ENCODE measurements around the gene AKAP1.

AKAP1 gene

DNA sequence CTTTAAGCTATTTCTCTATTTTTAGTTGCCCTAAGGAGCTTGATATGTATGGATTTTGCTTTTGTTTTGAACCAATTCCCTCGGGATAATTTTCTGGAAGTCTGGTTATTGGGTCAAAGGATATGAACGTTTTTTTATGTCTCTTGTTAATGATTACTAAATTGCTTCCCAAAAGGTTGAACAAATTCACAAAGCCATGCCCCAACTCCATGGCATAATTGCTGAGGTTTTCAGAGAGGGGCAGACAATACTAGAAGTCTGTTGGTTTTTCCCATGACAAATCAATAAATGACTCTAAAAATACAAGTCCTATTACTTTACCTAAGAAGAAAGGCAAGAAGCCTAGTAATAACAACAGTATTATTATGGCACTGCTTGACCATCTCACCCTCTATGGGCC lies 11.4 kb upstream of the AKAP1 start:
- no peak overlapping the region for H3K4me3 ChIP-seq (ENCODE audit: control insufficient read depth, low read depth, low read length)
- TF ChIP-seq, protein P1, sequence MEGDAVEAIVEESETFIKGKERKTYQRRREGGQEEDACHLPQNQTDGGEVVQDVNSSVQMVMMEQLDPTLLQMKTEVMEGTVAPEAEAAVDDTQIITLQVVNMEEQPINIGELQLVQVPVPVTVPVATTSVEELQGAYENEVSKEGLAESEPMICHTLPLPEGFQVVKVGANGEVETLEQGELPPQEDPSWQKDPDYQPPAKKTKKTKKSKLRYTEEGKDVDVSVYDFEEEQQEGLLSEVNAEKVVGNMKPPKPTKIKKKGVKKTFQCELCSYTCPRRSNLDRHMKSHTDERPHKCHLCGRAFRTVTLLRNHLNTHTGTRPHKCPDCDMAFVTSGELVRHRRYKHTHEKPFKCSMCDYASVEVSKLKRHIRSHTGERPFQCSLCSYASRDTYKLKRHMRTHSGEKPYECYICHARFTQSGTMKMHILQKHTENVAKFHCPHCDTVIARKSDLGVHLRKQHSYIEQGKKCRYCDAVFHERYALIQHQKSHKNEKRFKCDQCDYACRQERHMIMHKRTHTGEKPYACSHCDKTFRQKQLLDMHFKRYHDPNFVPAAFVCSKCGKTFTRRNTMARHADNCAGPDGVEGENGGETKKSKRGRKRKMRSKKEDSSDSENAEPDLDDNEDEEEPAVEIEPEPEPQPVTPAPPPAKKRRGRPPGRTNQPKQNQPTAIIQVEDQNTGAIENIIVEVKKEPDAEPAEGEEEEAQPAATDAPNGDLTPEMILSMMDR (conservative IDR thresholded peaks at IDR 0.05; ENCODE audit: control insufficient read depth, insufficient read depth, low read depth, low read length), result no peak
- DNase-seq (ENCODE audit: low read depth), result no peak

DNA sequence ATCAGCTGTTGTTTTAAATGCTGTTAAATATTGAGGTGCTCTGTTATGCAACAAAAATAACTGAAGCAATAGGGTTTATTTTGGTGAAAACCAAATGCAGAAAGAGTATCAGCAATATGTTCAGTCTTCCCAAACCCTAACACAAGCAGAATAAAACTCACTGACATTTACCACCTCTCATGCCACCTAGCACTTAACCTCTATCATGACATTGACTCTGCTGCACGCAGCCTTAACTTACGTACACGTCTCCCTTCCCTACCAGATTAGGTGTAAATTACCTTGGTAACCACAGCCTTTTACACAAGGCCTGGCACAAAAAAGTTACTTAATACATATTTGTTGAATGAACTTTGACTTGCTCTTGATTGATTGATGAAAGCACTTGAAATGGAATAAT lies 9.9 kb upstream of the AKAP1 start:
- no peak overlapping the region for H3K4me3 ChIP-seq (ENCODE audit: control insufficient read depth, low read depth, low read length)
- TF ChIP-seq, protein P1 (conservative IDR thresholded peaks at IDR 0.05; ENCODE audit: control insufficient read depth, insufficient read depth, low read depth, low read length), result no peak
- DNase-seq (ENCODE audit: low read depth), result no peak

DNA sequence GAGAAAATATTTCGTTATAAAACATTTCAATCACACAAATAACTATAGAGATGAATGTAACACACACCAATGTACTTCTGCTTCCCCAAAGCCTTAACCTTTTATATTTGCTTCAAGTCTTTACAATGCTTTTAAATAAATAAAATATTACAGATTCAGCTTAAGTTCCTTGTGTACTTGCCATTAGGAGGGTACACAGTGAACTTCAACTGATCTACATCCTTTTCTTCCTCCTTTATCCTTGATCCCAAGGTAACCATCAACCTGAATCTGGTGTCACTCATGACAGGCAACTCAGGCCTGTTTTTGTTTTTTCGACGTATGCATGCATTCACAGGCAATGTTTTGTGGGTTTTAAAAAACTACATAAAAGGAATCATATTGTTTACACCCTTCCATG lies 9.3 kb upstream of the AKAP1 start:
- H3K4me3 ChIP-seq (ENCODE audit: control insufficient read depth, low read depth, low read length), result no peak overlapping the region
- TF ChIP-seq, protein P1 (conservative IDR thresholded peaks at IDR 0.05; ENCODE audit: control insufficient read depth, insufficient read depth, low read depth, low read length), result no peak
- DNase-seq (ENCODE audit: low read depth), result no peak

DNA sequence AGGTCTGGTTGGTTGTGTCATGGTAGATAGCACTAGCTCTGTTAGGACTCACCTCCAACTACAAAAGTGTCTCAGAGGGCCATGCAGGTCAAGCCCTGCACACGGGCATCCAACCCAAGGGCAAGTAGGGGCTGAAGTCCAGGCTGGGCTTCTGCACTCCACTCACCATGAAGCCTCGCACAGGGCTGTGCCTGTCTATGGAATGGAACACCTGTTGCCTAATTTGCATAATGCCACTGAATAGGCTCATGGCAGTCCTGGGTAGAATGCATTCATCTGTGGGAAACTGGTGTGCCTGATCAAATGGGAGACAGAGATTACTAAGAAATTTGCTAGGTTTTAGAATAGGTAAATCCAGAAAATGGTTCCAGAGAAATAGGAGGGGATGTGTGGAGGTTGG lies 8.0 kb upstream of the AKAP1 start:
- no peak overlapping the region for H3K4me3 ChIP-seq (ENCODE audit: control insufficient read depth, low read depth, low read length)
- no peak for DNase-seq (ENCODE audit: low read depth)
- TF ChIP-seq, protein P1 (conservative IDR thresholded peaks at IDR 0.05; ENCODE audit: control insufficient read depth, insufficient read depth, low read depth, low read length), result no peak

DNA sequence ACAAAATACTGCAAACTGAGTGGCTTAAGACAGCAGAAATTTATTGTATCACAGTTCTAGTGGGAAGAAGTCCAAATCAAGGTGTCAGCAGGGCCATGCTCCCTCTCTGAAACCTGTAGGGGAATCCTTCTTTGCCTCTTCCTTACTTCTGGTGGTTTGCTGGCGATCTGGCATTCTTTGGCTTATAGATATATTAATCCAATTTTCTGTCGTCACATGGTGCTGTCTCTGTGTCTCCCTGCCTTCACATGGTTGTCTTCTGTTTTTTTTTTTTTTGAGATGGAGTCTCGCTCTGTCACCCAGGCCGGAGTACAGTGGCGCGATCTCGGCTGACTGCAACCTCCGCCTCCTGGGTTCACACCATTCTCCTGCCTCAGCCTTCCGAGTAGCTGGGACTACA lies 6.8 kb upstream of the AKAP1 start:
- H3K4me3 ChIP-seq (ENCODE audit: control insufficient read depth, low read depth, low read length), result no peak overlapping the region
- DNase-seq (ENCODE audit: low read depth), result no peak
- TF ChIP-seq, protein P1 (conservative IDR thresholded peaks at IDR 0.05; ENCODE audit: control insufficient read depth, insufficient read depth, low read depth, low read length), result no peak

DNA sequence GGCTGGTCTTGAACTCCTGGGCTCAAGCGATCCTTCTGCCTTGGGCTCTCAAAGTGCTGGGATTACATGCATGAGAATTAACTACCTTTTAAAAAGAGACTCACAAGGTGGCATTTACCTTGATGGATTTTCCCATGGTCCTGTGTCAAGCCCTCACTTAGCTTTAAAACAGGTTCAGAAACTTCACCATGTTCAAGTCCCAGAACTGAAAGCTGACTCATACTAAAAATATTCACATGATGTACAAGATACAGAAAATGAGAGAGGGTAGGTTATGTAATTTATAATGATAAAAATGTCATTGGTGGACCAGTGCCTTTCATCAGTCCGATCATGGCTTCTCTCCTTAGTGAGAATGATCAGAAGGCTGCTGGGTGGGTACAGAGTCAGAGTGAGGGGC lies 4.3 kb upstream of the AKAP1 start:
- H3K4me3 ChIP-seq (ENCODE audit: control insufficient read depth, low read depth, low read length), result no peak overlapping the region
- DNase-seq (ENCODE audit: low read depth), result no peak
- TF ChIP-seq, protein P1 (conservative IDR thresholded peaks at IDR 0.05; ENCODE audit: control insufficient read depth, insufficient read depth, low read depth, low read length), result no peak

DNA sequence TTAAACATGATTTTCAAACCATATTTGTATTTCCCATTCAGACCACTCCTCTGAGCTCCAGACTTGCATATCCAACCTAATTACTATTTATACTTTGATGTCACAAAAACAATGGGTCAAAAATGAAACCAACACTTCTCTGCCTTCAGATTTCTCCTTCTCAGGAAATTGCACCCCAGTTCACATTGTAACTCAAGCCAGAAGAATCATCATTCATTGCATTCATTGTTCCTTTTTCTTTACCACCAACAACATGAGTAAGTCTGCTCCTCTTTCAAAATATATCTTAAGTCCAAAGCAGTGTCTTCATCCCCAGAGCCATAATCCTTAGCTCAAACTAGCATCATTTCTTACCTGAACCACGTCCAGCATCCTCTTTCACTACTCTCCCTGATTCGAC lies 2.6 kb upstream of the AKAP1 start:
- H3K4me3 ChIP-seq (ENCODE audit: control insufficient read depth, low read depth, low read length), result no peak overlapping the region
- TF ChIP-seq, protein P1 (conservative IDR thresholded peaks at IDR 0.05; ENCODE audit: control insufficient read depth, insufficient read depth, low read depth, low read length), result no peak
- DNase-seq (ENCODE audit: low read depth), result no peak
